NCI-H2196 (cell line): ENCODE measurements around the gene CTAGE6.
"Not testable (repeated sequence)": the region's sequence is repeated elsewhere in the genome, so short reads cannot be mapped to it uniquely, and the experiment has no call there.

Experiments used
- DNase-seq: peaks from one replicate; lab custom pipeline; 2025; ENCODE audit not compliant: unreplicated experiment; lab: John Stamatoyannopoulos, UW

CTAGE6 gene, protein sequence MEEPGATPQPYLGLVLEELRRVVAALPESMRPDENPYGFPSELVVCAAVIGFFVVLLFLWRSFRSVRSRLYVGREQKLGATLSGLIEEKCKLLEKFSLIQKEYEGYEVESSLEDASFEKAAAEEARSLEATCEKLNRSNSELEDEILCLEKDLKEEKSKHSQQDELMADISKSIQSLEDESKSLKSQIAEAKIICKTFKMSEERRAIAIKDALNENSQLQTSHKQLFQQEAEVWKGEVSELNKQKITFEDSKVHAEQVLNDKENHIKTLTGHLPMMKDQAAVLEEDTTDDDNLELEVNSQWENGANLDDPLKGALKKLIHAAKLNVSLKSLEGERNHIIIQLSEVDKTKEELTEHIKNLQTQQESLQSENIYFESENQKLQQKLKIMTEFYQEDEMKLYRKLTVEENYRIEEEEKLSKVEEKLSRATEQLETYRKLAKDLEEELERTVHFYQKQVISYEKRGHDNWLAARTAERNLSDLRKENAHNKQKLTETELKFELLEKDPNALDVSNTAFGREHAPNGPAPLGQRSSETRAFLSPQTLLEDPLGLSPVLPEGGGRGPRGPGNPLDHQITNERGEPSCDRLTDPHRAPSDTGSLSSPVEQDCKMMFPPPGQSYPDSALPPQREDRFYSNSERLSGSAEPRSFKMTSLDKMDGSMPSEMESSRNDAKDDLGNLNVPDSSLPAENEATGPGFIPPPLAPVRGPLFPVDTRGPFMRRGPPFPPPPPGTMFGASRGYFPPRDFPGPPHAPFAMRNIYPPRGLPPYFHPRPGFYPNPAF

DNA sequence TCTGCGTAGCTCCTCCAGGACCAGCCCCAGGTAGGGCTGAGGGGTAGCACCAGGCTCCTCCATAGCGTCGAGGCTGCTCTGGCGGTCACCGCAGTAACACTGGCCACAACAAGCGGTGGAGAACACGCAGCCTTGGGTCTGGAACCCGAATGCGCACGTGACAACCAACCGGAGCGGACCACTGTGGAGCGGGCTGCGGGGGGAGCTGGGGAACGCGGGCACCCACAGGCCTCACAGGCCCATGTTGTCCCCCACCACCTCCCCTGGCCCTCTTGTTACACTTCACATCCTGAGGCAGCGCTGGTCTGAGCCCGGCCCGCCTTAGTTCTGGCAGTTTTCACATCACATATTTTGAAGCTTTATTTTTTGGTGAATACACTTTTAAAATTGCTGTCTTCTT lies at the start of gene CTAGE6:
CTAGE6 (minus strand) TSS at position 101 of the 400 bp plus-strand sequence; CDS start at position 63, 38 bp downstream.
- DNase-seq: not testable (repeated sequence)

DNA sequence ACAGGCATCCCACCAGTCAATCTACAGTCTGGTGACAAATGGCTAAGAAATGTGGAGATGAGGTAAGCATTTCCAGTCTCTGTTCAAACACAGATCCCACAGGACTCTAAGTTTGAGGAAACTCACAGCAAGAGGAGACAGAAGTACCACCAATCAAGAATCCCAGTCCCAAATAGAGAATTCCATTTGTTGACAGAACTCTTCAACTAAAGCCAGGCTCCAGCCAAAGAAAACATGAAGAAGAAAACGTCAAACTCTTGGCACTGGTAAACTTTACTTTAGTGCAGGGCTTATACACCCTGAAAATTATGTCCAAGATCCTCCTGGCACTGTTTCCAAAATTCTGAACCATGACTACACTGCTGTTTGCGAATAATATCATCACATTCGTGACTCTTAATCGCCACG lies 49.2 kb upstream of the CTAGE6 start:
- DNase-seq: not testable (repeated sequence)

DNA sequence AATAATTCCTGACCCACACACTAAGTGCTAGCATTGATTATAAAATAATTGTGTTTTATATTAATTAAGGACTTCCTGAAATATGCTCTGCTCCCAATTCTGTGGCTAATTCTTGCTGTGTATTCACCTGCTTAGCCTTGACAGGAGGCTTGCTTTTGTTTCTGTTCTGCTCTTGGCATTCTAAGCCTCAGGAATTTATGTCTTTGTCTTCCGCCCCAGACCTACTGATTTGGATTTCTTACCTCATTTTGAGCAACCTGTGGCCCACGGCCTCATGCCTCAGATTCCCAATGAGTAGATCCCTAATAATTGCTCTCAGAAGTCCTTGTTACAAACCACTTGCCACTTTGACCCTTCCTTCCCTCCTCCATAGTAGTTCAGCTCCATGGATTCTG lies 40.4 kb upstream of the CTAGE6 start:
- not testable (repeated sequence) for DNase-seq

DNA sequence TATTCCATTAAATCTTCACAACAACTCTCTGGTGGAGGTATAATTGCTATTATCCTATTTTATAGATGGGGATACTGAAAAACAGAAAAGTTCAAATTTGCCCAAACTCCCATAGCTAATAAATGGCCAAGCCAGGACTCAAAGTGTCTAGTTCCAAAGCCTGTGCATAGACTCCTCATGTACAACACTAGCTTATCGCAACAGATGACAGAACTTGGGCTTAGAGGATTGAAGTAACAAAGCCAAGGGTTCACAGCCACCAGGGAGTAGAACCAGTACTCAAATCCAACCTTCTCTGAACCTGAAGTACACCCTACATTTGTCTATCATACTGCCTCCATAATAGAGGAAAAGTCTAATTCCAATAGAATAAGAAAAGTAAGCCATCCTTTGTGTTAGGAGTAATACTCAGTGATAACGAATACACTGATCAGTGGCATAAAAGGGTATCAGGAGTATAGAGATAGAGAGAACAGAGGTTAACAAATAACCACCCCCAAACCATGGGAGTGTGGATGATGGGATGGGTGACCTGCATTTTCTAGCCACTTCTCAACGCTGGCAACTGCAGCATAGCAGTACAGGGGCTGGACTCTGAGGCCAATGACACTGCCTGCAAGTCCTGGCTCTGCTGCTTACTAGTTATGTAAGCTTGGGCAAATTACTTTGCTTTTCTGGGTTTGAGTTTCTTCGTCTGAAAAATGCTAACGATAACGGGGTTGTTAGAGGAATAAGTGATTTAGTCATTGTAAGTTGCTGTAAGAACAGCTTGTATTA lies 39.8 kb upstream of the CTAGE6 start:
- DNase-seq: not testable (repeated sequence)

DNA sequence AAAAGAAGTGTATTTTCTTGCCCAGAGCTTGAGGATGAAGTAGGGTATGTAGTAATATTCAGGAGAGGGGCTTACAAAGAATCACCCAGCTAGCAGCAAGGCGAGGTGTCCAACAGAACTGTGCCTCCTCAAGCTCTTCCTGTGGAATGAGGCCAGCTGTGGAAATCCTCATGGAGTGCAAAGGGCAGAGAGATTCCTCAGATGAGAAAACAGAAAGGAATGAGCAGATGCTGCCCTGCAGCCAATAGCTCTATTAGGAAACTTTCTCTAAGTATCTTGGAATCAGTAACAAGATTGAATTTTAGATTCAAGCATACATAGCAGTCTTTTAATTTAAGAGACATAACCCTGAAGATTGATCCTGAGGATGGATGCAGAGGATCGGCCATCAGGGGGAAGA lies 38.2 kb upstream of the CTAGE6 start:
- DNase-seq: not testable (repeated sequence)

DNA sequence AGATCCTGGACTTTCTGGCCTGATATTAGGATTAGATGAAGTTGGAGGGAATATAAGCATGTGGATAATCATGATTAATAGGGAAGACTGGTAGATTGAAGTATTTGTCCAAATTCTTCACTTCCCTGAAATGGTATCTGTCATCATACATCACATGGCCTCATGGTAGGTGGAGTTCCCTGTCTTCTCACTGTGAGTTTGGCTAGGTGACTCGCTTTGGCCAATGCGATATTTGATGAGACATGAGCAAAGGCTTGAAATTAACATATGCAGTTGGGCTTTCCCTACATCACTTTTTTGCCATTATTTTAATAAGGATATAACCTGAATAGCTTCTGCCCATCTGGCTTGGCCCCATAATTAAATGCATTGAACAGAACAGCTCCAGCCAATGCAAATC lies 35.1 kb upstream of the CTAGE6 start:
- DNase-seq: not testable (repeated sequence)

DNA sequence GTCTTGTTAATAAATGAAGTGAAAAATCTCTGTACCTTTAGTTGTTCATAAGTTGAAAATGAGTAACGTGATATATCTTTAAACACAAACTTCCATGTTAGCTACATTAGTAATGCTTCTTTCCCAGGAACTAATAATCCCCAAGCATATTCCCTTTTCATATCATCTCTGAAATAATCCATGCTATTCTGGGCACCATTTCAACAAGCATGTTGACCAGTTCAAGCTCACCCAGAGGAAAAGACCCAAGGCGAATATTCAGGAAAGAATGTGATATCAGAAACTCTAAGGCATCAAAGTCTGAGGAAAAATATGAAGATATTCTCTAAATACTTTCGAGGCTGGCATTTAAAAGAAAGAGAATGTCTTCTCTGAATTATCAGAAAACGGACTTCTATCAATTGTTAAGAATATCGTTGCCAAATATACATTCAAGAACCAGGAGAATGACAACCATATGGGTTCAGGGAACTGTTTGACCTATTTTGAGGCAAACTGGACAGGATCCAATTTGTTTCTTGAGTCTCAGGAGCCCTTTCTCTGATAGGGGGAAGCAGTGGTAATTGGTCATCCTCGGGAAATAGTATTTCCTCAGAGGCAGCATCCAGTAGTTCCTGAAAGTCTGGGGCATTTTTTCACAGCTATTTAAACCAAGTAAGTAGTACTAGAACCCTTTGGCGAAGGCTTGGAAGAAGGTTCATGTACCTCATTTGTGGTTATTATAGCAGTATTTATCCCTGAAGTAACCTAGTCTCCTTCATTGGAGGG lies 28.1 kb upstream of the CTAGE6 start:
- not testable (repeated sequence) for DNase-seq

DNA sequence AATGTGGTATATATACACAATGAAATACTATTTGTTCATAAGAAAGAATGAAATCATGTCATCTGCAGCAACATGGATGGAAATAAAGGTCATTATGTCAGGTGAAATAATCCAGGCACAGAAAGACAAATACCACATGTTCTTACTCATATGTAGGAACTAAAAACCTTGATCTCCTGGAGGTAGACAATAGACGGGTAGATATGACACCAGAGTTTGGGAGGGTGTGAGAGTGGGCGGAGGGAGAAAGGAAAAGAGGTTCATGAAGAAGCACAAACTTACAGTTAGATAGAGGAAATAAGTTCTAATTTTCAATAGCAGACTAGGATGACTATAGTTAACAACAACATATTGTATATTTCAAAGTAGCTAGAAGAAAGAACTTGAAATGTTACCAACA lies 22.1 kb upstream of the CTAGE6 start:
- DNase-seq: not testable (repeated sequence)

DNA sequence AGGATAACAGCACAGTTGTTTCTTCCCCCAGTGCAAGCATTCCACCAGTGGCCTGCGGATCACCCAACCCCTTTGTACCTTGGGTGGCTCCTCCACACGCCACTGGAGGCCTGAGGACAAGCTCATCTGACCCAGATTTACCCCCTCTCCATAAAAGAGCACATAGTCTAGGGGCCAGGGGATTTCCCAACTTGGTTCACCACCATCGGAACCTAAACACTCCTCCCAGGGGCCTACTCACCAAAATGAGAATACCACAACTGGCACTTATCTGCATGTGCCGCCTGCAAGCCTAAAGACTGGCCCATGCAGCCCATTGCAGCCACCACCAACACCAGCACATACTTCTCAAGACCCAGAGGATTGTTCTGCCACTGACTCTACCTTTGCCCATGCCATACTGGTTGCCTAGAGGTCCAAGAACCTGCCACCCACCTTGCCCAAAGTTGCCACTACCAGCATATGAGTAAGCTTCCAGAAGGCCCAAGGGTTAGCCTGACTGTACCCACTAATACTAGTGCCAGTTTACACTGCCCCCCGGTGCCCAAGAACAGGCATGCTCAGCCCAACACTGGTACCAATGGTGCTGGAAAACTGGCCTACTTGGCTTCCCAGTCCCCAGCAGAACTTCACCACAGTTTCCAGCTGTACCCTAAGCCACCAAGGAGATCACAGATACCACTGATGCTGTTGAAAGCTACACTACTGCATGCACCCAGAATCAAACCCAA lies 15.4 kb upstream of the CTAGE6 start:
- not testable (repeated sequence) for DNase-seq

DNA sequence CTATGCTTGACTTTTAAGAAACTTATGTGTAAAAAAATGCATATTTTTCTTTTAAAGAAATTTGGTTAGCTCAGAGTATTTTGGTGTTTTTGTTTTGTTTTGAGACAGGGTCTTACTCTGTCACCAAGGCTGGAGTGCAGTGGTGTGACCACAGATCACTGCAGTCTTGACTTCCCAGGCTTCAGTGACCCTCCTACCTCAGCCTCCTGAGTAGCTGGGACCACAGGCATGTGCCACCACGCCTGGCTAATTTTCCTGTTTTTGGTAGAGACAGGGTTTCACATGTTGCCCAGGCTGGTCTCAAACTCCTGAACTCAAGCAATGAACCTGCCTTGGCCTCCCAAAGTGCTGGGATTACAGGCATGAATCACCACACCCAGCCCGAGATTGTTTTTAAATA lies 10.0 kb upstream of the CTAGE6 start:
- not testable (repeated sequence) for DNase-seq

DNA sequence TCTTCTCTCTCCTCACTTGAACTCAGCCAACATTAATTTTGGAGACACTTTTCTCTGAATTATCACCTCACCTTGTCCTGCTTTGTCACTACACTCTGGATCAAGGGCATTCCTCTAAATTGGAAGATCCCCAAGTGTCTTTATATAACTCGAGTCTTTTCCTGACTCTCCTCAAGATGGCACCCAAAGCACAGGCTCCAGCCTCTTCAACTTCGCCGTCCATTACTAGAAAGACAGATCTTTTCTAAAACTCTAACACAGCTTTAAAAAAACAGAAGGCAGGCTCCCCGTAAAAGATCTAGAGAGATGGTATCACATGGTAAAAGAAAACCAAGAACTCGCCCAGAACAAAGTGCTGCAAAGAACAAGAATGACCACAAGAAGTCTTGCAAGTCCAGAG lies 8.2 kb upstream of the CTAGE6 start:
- DNase-seq: not testable (repeated sequence)

DNA sequence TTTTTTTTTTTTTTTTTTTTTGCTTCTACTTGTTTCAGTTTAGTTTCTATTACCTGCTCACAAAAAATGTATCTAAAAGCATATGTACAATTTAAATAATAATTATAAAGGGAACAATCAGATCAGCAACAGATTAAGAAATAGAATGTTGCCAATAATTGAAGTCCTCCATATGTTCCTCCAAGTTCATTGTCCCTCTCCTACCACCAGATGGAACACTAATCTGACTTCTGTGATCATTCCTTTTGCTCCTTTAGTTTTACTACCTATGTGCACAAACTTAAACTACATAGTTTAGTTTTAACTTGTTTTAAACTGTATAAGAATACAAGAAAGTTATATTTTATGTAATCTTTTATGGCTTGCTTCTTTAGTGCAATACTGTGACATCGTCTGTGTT lies 5.6 kb upstream of the CTAGE6 start:
- DNase-seq: not testable (repeated sequence)

DNA sequence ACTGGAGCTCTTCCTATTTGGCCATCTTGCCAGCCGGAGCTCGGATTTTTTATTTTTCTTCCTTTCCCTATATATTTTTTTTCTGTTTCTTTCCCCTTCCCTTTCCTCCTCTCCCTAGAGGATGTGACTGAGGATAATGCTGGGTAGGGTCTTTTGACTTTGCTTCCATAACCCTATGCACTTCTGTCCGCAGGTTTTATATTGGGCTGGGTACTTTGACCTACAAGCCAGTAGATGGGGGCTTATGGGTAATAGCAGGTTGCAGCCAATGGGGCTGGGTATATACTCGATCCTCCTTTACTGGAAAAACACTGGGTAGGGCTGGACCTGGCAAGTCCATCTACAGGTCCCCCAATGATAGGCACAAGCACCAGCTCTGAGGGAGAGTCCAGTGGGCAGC lies 12.2 kb downstream of the CTAGE6 start:
- DNase-seq: not testable (repeated sequence)

DNA sequence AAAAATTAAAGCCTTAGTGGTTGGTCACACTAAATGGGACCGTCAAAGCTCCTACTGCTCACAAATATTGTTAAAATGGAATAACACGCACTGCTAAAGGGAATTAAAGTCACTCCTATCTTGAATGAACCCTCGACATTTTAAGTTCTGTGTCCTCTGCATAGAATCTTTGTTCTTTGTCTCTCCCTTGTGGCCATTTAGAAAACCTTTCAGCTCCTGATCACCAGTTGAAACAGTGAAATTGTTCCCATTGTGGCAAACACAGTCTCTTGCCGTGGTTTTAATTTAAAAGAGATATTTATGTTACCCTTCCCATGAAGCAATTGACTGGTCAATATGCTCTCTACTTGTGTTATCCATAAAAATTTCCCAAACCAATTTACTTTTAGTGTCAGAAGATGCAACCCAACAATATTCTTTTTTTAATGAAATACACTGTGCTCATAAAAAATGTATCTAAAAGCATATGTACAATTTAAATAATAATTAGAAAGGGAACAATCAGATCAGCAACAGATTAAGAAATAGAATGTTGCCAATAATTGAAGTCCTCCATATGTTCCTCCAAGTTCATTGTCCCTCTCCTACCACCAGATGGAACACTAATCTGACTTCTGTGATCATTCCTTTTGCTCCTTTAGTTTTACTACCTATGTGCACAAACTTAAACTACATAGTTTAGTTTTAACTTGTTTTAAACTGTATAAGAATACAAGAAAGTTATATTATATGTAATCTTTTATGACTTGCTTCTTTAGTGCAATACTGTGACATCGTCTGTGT lies 20.3 kb downstream of the CTAGE6 start:
- peak; percentile 7 for DNase-seq

DNA sequence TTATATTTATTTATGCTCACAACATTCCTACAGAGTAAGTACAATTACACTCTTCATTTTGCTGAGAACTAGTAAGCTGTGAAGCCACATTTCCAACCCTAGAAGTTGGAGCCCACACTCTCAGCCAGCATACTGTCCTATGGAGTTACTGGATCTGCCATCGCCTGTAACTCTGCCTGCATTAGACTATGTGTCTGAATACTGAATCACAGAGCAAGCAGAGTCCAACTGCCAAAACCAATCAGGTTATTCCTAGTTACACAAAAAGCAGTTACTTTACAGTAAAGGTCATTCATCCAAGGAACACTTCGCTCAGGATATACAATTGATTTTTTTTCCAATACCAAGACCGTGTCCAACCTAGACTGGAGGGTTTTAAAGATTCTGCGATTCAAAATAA lies 21.5 kb downstream of the CTAGE6 start:
- DNase-seq: no peak

DNA sequence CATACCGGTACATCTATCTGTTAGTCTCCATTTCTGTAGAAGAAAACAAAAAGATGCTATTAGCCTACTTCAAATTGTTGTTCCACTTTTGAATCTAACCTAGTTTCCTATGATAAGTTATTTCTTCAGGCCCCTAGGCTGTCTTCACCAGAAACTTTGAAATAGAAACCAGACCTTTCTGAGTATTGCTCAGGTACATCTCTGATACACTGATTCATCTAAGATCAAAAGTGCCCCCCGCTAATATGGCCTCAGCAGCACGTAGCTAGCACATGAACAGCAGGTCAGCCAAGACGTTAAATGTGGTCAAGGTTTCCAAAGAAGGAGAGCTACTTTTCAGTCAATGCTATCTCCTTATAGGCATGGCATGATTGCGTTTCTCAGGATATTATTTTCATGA lies 23.6 kb downstream of the CTAGE6 start:
- no peak for DNase-seq

DNA sequence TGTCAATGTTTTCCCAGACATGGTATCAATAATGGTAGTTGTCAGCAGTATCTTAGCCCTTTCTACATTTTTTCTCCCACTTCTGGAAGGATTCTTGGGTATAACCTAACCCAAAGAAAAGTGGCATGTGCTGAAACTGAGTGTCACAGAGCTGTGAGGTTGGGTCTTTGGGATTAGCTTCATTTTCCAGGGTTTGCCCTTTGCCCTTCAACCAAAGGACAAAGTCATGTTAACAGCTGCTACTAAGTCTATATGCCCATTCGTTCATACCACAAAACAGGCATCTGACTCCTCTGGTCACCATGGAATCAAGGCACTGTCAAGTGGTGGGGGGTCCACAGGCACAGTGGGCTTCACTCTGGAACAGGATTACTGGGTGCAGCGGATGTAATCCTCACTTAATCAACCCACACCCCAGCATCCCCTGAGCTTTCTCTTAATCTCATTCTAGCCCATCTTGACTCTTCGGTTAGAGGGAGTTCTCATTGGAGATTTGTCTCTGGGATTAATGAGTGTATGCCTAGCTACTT lies 29.1 kb downstream of the CTAGE6 start:
- DNase-seq: no peak

DNA sequence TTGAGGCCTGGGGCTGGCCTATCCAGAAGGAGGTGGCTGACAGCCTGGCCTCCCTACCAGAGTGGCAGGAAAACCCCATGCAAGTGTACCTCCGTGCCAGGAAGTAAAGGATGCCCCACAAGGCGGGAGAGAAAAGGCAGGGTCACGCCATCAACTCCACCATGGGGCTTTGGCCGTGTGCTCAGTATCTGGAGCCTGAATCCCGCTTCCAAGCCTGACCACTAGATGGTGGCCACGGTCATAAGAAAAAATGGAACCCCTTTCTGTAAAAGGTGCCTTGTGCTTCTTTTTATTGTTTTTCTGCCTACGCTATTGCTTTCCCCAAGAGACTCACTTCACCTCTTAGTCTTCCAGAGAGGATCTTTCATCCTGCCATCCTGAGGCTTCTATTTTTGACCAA lies 29.9 kb downstream of the CTAGE6 start:
- not testable (repeated sequence) for DNase-seq

DNA sequence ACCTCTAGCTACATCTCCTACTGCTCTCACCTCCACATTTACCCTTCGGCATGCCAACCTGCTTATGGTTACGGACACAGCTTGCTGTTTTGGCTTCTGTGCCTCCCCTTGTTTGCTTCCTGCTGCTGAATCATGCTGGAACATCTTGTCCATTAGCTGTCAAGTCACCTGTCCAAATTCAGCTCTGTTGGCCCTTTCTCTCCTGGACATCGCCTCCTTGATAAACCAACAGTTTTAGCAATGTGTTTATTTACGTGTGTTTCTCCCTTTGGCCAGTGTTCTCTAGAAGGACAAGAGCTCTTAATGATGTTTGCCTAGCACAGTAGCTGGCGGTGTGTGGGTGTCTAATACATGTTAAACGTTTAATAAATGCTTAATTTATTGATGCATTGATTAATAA lies 31.4 kb downstream of the CTAGE6 start:
- not testable (repeated sequence) for DNase-seq
